ENCODE measurements around the gene DPF1. TPM values are rescaled to one million over a fixed set of nuclear protein-coding genes. Genes with fewer than 3 reads are reported as not detected.

DPF1 gene
- total and polyA plus RNA-seq, 9 donors: 0.23 to 1.0 (median 0.35) TPM; not detected in 2

- H3K27ac ChIP-seq: no peak overlapping the region
- no peaks in the 10 kb centered on the region for H3K36me3 ChIP-seq
- no peaks in the 10 kb centered on the region for H3K9me3 ChIP-seq
- H3K27me3 ChIP-seq: no peaks in the 10 kb centered on the region
- intact Hi-C loops (cut with DNase I): no loop called here
- no peaks in the 10 kb centered on the region for H3K4me1 ChIP-seq (ENCODE audit: insufficient read depth)
- no peak for DNase-seq
- TF ChIP-seq EP300 (IDR thresholded peaks at IDR 0.05) (no peak), CTCF (IDR thresholded peaks at IDR 0.05) (no peak)
- no peak overlapping the region for H3K4me3 ChIP-seq
- WGBS, 3 donors: 90 to 95% (median 91%) methylated on average over 23 of the region's 23 CpGs
These were observed 26.9 kb downstream of the DPF1 start for GRCh38 chr19:38196948-38197656.

- Histone ChIP-seq H3K36me3 (no peaks in the 10 kb centered on the region), H3K4me1 (ENCODE audit: insufficient read depth) (no peaks in the 10 kb centered on the region), H3K4me3 (no peak overlapping the region), H3K27ac (no peak overlapping the region), H3K27me3 (no peaks in the 10 kb centered on the region), H3K9me3 (no peaks in the 10 kb centered on the region)
- intact Hi-C loops (cut with DNase I): no loop called here
- 82 to 88% (median 88%) methylated on average over 13 of the region's 13 CpGs for WGBS, 3 donors
- TF ChIP-seq CTCF (IDR thresholded peaks at IDR 0.05) (no peak), POLR2A (IDR thresholded peaks at IDR 0.05) (no peak), EP300 (IDR thresholded peaks at IDR 0.05) (no peak)
- DNase-seq: no peak
These were observed 27.7 kb downstream of the DPF1 start for GRCh38 chr19:38196245-38196837.

- WGBS, 3 donors: 80 to 95% (median 93%) methylated on average over 10 of the region's 10 CpGs
- intact Hi-C loops (cut with DNase I): no loop called here
- H3K36me3 ChIP-seq: no peaks in the 10 kb centered on the region
These were observed 28.8 kb downstream of the DPF1 start for GRCh38 chr19:38195237-38195636.

GRCh38 chr19:38194061-38194701, 29.8 kb downstream of the DPF1 start:
- Histone ChIP-seq H3K4me3 (no peak overlapping the region), H3K27me3 (no peaks in the 10 kb centered on the region), H3K27ac (no peak overlapping the region), H3K36me3 (no peaks in the 10 kb centered on the region), H3K9me3 (no peaks in the 10 kb centered on the region), H3K4me1 (ENCODE audit: insufficient read depth) (no peaks in the 10 kb centered on the region)
- whole genome bisulfite sequencing, 3 donors: 91 to 95% (median 94%) methylated on average over 13 of the region's 13 CpGs
- intact Hi-C loops (cut with DNase I): no loop called here
- DNase-seq: no peak
- TF ChIP-seq EP300 (IDR thresholded peaks at IDR 0.05) (no peak), POLR2A (IDR thresholded peaks at IDR 0.05) (no peak), CTCF (IDR thresholded peaks at IDR 0.05) (no peak)

More at GRCh38 chr19:38195237-38195636, 28.8 kb downstream of the DPF1 start:
- no peaks in the 10 kb centered on the region for H3K4me1 ChIP-seq (ENCODE audit: insufficient read depth)
- no peak for DNase-seq
- H3K9me3 ChIP-seq: no peaks in the 10 kb centered on the region
- no peak overlapping the region for H3K27ac ChIP-seq
- no peaks in the 10 kb centered on the region for H3K27me3 ChIP-seq
- TF ChIP-seq POLR2A (IDR thresholded peaks at IDR 0.05) (no peak), EP300 (IDR thresholded peaks at IDR 0.05) (no peak), CTCF (IDR thresholded peaks at IDR 0.05) (no peak)
- no peak overlapping the region for H3K4me3 ChIP-seq

All from ovary (tissue), 9 donors.